HL-60 (cell line): ENCODE results near the gene C1QTNF3.

Experiments used
- DNase-seq, 2 experiments: peaks; one replicate each; pipeline ENCODE4 v3.0.0-alpha.2; 2010 to 2020; ENCODE audit warnings: low read depth in 1 of 2, low spot score in 1 of 2
- H3K27ac ChIP-seq: fragments of 250-450 bp; sonication (Bioruptor Pico); replicated peaks from 2 replicates; pipeline ENCODE4 v1.5.1; 2020; ENCODE audit warnings: mild to moderate bottlenecking, moderate library complexity
- H3K27me3 ChIP-seq: fragments of 250-450 bp; sonication (Bioruptor Pico); 2 replicates; pipeline ENCODE4 v1.5.1; 2021; ENCODE audit warnings: mild to moderate bottlenecking, moderate library complexity; ENCODE audit not compliant: insufficient read depth, poor library complexity, severe bottlenecking
- H3K4me3 ChIP-seq: replicated peaks from 2 replicates; pipeline ENCODE4 v1.5.1; 2011; ENCODE audit warnings: mild to moderate bottlenecking, control low read depth, low read length; ENCODE audit not compliant: insufficient read depth
- GABPA ChIP-seq: IDR thresholded peaks from 2 replicates; pipeline ENCODE4 v1.6.1; 2012; ENCODE audit warnings: low read depth
- POLR2AphosphoS5 ChIP-seq: IDR thresholded peaks from 2 replicates; pipeline ENCODE4 v1.6.1; 2012; ENCODE audit warnings: low read depth
- SPI1 ChIP-seq: IDR thresholded peaks from 2 replicates; pipeline ENCODE4 v1.6.1; 2012; ENCODE audit warnings: low read depth, mild to moderate bottlenecking, borderline replicate concordance
- TF ChIP-seq, protein P1 (sequence below): IDR thresholded peaks from one replicate; pipeline ENCODE4 v1.5.1; 2011; ENCODE audit warnings: low read length, control low read depth, inconsistent platforms; ENCODE audit not compliant: insufficient read depth
- TF ChIP-seq, protein P2 (sequence below): IDR thresholded peaks from 2 replicates; pipeline ENCODE4 v1.6.1; 2012; ENCODE audit warnings: low read depth; ENCODE audit not compliant: insufficient replicate concordance

The C1QTNF3 gene

DNA sequence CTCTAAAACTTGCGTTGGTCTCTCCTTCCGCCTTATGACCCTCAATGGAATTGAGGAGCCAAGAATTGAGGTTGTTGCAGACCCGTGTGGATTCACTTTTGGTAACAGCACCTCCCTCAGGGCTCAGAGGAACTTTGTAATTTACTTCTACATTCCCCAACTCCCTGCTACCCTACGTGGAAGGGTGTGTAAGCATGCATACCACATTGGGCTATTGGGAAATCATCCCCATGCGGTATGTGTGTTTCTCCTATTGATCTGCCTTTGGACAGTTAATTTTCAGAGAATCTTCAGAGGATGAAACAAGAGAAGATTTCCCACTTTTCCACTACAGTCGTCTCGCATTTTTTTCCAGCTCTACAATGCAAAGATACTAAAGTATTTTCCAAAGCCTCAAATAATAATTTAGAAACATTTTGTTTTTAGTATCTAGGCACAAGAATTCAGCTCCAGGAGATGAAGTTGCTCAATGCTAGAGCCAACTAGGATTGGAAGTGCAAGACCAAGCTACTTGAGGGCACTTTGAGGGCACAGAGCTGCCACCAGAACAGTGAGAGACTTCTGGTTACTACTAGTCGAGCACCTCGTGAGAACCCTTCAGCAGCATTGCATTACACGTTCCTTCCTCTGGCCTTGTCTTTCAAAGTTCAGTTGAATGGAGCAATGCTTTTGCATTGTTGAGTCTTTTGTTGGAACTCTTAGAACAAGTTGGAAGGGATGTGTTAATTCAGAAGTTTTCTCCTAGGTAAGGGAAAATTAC, 3.4 kb downstream of the C1QTNF3 start:
- TF ChIP-seq, protein P1, sequence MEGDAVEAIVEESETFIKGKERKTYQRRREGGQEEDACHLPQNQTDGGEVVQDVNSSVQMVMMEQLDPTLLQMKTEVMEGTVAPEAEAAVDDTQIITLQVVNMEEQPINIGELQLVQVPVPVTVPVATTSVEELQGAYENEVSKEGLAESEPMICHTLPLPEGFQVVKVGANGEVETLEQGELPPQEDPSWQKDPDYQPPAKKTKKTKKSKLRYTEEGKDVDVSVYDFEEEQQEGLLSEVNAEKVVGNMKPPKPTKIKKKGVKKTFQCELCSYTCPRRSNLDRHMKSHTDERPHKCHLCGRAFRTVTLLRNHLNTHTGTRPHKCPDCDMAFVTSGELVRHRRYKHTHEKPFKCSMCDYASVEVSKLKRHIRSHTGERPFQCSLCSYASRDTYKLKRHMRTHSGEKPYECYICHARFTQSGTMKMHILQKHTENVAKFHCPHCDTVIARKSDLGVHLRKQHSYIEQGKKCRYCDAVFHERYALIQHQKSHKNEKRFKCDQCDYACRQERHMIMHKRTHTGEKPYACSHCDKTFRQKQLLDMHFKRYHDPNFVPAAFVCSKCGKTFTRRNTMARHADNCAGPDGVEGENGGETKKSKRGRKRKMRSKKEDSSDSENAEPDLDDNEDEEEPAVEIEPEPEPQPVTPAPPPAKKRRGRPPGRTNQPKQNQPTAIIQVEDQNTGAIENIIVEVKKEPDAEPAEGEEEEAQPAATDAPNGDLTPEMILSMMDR, result no peak
- TF ChIP-seq POLR2AphosphoS5, result no peak
- no peak for TF ChIP-seq SPI1
- no peak for TF ChIP-seq GABPA
- TF ChIP-seq, protein P2, sequence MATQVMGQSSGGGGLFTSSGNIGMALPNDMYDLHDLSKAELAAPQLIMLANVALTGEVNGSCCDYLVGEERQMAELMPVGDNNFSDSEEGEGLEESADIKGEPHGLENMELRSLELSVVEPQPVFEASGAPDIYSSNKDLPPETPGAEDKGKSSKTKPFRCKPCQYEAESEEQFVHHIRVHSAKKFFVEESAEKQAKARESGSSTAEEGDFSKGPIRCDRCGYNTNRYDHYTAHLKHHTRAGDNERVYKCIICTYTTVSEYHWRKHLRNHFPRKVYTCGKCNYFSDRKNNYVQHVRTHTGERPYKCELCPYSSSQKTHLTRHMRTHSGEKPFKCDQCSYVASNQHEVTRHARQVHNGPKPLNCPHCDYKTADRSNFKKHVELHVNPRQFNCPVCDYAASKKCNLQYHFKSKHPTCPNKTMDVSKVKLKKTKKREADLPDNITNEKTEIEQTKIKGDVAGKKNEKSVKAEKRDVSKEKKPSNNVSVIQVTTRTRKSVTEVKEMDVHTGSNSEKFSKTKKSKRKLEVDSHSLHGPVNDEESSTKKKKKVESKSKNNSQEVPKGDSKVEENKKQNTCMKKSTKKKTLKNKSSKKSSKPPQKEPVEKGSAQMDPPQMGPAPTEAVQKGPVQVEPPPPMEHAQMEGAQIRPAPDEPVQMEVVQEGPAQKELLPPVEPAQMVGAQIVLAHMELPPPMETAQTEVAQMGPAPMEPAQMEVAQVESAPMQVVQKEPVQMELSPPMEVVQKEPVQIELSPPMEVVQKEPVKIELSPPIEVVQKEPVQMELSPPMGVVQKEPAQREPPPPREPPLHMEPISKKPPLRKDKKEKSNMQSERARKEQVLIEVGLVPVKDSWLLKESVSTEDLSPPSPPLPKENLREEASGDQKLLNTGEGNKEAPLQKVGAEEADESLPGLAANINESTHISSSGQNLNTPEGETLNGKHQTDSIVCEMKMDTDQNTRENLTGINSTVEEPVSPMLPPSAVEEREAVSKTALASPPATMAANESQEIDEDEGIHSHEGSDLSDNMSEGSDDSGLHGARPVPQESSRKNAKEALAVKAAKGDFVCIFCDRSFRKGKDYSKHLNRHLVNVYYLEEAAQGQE, result no peak
- DNase-seq, result peak in 1 of 2 experiments; percentile 61
- Histone ChIP-seq H3K27me3 (no peaks in the 10 kb centered on the region), H3K4me3 (no peak overlapping the region), H3K27ac (peak overlapping the region; percentile 29)

DNA sequence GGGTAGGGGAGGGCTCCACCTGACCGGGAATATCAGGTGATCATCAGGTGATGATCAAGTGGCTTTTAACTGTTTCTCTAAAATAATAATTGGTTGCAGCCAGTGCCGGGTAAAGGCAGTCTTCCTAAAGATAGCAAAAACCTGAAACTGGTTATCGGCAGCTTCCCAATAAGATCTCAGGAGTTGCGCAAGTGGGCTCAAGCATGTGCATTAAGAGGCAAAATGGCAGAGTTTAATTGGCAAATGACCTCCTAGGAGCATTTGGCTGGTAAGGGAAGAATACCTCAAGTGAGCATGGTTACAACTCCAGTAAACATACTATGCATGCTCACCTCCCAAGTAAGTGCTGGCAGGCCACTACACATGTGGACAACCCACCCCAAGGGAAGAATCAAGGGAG, 4.2 kb downstream of the C1QTNF3 start:
- no peak for TF ChIP-seq GABPA
- TF ChIP-seq, protein P1, result no peak
- TF ChIP-seq, protein P2, result no peak
- TF ChIP-seq SPI1, result no peak
- TF ChIP-seq POLR2AphosphoS5, result no peak
- Histone ChIP-seq H3K27me3 (no peaks in the 10 kb centered on the region), H3K4me3 (no peak overlapping the region), H3K27ac (no peak overlapping the region)
- no peak for DNase-seq

DNA sequence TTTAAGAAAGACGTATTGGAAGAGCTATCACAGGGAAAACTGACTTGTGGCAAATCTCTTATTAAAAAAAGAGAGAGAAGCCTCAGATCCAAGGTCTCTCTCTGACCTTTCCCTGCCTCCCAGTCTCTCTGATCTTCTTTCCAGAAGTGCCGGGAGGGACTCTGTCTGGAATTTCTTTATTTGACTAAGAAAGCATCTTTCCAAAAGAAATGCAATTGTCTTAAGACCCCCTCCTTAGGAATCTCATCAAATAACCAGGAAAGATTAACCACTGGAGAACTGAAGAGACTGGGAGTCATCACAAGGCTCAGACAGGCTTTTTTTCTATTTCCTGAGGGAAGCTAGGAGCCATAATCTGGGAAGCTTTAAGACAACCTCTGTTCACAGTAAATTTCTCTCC, 4.6 kb downstream of the C1QTNF3 start:
- no peak for TF ChIP-seq GABPA
- TF ChIP-seq SPI1, result no peak
- no peak for TF ChIP-seq POLR2AphosphoS5
- TF ChIP-seq, protein P2, result no peak
- TF ChIP-seq, protein P1, result no peak
- Histone ChIP-seq H3K27ac (no peak overlapping the region), H3K4me3 (no peak overlapping the region), H3K27me3 (no peaks in the 10 kb centered on the region)
- DNase-seq, result no peak
